ENCODE results near the gene BCL7A. TPM values are rescaled to one million over a fixed set of nuclear protein-coding genes. Genes with fewer than 3 reads are reported as not detected.
"Not testable (repeated sequence)": the region's sequence is repeated elsewhere in the genome, so short reads cannot be mapped to it uniquely, and the experiment has no call there.

The BCL7A gene
- total RNA-seq, 1 experiment from 2014 or later: 14.5 TPM

DNA sequence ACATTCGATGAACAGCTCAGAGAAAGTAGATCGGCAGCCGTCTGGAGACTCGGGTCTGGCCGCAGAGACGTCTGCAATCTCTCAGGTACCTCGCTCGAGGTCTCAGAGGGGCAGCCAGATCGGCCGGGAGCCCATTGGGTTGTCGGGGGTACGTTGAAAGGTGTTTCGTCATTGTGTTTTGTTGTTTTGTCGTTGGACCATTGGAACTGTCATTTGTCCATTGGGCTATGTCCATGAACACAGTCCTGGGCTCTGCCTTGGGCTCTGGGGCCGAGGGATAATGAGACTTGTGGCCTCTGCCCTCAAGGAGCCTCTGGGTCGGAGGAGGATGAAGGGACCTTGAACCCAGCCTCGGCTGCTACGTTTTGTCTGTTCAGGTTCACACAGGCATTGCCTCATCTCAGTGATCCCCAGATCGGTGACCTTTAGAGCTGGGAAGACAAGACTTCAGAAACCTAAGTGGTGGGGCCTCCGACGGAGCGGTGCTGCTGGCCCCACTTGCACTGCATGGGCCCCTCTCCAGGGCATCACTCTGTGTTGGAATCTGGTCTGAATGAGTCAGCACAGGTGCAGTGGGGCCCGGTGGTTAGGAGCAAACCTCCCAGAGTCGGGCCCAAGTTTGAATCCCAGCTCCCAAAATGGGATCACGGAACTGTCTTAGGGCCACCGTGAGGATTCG is 33.3 kb downstream of the BCL7A start:
- no peak overlapping the region for H3K4me3 ChIP-seq (ENCODE audit: low read depth in 2 of 2, low read length in 2 of 2)

DNA sequence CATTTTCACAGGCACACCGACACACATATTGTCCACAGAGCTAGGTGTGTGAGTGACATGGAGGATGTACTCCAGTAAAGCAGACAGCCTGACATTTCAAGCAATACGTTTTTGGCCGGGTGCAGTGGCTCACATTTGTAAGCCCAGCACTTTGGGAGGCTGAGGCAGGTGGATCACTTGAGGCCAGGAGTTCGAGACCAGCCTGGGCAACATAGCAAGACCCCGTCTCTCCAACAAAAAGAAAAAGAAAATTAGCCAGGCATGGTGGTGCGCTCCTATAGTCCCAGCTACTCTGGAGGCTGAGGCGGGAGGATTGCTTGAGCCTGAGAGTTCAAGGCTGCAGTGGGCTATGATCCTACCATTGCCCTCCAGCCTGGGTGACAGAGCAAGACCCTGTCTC is 34.7 kb downstream of the BCL7A start:
- ATAC-seq; H3K4me1 ChIP-seq (ENCODE audit: control insufficient read depth, insufficient read depth, low read length); H3K4me3 ChIP-seq (ENCODE audit: low read depth in 2 of 2, low read length in 2 of 2); in situ Hi-C loops (cut with HindIII; ENCODE audit: low pct_unique_long_range_greater_than_20kb, low sequenced_read_pairs); CTCF ChIA-PET; H3K36me3 ChIP-seq (ENCODE audit: control insufficient read depth, insufficient read depth, low read length); BruUV-seq (replicated peaks); DNase-seq (ENCODE audit: low read depth, low spot score); POLR2A ChIA-PET; H3K27me3 ChIP-seq (ENCODE audit: control insufficient read depth, insufficient read depth, low read length); H3K9me3 ChIP-seq (ENCODE audit: control insufficient read depth, insufficient read depth, low read depth, low read length); H3K27ac ChIP-seq (ENCODE audit: low read length): not testable (repeated sequence)
- intact Hi-C loops (cut with micrococcal nuclease; ENCODE audit: unreplicated experiment): loop anchor here (10.0 kb wide), 1 partner anchor 128 kb away; the partner anchor contains the start of gene LRRC43

More for the DNA sequence above, 33.3 kb downstream of the BCL7A start:
- POLR2A ChIA-PET: no interaction called here
- no peaks in the 10 kb centered on the region for H3K36me3 ChIP-seq (ENCODE audit: control insufficient read depth, insufficient read depth, low read length)
- CTCF ChIA-PET: interaction anchor here (0.9 to 1.7 kb wide), 6 partner anchors 18 to 136 kb away, joined by 3 to 8 read pairs (median 4); no protein-coding TSS in a partner anchor
- TF ChIP-seq, protein P1, sequence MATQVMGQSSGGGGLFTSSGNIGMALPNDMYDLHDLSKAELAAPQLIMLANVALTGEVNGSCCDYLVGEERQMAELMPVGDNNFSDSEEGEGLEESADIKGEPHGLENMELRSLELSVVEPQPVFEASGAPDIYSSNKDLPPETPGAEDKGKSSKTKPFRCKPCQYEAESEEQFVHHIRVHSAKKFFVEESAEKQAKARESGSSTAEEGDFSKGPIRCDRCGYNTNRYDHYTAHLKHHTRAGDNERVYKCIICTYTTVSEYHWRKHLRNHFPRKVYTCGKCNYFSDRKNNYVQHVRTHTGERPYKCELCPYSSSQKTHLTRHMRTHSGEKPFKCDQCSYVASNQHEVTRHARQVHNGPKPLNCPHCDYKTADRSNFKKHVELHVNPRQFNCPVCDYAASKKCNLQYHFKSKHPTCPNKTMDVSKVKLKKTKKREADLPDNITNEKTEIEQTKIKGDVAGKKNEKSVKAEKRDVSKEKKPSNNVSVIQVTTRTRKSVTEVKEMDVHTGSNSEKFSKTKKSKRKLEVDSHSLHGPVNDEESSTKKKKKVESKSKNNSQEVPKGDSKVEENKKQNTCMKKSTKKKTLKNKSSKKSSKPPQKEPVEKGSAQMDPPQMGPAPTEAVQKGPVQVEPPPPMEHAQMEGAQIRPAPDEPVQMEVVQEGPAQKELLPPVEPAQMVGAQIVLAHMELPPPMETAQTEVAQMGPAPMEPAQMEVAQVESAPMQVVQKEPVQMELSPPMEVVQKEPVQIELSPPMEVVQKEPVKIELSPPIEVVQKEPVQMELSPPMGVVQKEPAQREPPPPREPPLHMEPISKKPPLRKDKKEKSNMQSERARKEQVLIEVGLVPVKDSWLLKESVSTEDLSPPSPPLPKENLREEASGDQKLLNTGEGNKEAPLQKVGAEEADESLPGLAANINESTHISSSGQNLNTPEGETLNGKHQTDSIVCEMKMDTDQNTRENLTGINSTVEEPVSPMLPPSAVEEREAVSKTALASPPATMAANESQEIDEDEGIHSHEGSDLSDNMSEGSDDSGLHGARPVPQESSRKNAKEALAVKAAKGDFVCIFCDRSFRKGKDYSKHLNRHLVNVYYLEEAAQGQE (IDR thresholded peaks at IDR 0.05; ENCODE audit: insufficient read depth in 1 of 2, low read depth in 2 of 2, low read length in 1 of 2): no peak
- TF ChIP-seq, protein P2, sequence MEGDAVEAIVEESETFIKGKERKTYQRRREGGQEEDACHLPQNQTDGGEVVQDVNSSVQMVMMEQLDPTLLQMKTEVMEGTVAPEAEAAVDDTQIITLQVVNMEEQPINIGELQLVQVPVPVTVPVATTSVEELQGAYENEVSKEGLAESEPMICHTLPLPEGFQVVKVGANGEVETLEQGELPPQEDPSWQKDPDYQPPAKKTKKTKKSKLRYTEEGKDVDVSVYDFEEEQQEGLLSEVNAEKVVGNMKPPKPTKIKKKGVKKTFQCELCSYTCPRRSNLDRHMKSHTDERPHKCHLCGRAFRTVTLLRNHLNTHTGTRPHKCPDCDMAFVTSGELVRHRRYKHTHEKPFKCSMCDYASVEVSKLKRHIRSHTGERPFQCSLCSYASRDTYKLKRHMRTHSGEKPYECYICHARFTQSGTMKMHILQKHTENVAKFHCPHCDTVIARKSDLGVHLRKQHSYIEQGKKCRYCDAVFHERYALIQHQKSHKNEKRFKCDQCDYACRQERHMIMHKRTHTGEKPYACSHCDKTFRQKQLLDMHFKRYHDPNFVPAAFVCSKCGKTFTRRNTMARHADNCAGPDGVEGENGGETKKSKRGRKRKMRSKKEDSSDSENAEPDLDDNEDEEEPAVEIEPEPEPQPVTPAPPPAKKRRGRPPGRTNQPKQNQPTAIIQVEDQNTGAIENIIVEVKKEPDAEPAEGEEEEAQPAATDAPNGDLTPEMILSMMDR (IDR thresholded peaks at IDR 0.05): no peak
- TF ChIP-seq SIN3A (IDR thresholded peaks at IDR 0.05; ENCODE audit: borderline replicate concordance, insufficient read depth, low read depth, low read length): no peak
- TF ChIP-seq TCF7L2 (IDR thresholded peaks at IDR 0.05; ENCODE audit: low read depth, low read length): no peak
- TF ChIP-seq POLR2AphosphoS5 (IDR thresholded peaks at IDR 0.05; ENCODE audit: low read depth, low read length): no peak
- intact Hi-C loops (cut with micrococcal nuclease; ENCODE audit: unreplicated experiment) (loop anchor here (2.0 to 10.0 kb wide), 2 partner anchors 68 to 130 kb away; partner anchors contain the start of gene LRRC43), in situ Hi-C loops (cut with HindIII; ENCODE audit: low pct_unique_long_range_greater_than_20kb, low sequenced_read_pairs) (no loop called here)
- ATAC-seq (no peak), DNase-seq (ENCODE audit: low read depth, low spot score) (no peak)
- no peaks in the 10 kb centered on the region for H3K9me3 ChIP-seq (ENCODE audit: control insufficient read depth, insufficient read depth, low read depth, low read length)
- no TSS peak for BruUV-seq (replicated peaks)
- no peaks in the 10 kb centered on the region for H3K27me3 ChIP-seq (ENCODE audit: control insufficient read depth, insufficient read depth, low read length)
- peak overlapping the region; percentile 78 for H3K27ac ChIP-seq (ENCODE audit: low read length)
- peaks cover 4% of the 10 kb centered on the region; the same call in 1 of the 2 replicates for H3K4me1 ChIP-seq (ENCODE audit: control insufficient read depth, insufficient read depth, low read length)

Measured in Panc1 (cell line).